ENCODE results near the gene DHRS13. TPM values are rescaled to one million over a fixed set of nuclear protein-coding genes. Genes with fewer than 3 reads are reported as not detected.

DHRS13 gene
- polyA plus RNA-seq, 1 donor (not counting 4 experiments of a cell fraction or from before 2014, with no cell fraction given): 3.4 TPM

DNA sequence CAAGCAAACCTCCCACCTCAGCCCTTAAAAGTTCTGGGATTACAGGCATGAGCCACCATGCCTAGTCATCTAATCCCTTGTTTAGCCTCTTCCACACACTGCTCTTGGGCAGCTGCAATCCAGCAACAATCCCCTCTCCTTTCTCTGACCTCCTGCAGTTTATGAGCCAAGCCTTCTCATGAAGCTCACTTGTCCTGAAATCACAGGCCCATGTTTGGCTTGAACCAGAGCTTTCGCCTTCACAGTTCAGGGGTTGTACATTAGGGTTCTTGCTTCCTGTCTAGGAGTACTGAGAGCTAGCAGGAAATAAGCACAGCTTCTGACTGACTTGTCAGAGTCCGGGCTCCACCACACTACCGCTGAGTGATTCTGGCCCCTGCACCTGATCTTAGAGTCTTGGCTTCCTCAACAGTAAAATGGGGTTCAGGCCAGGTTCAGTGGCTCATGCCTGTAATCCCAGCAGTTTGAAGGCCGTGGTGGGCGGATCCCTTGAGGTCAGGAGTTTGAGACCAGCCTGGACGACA, 31.8 kb downstream of the DHRS13 start:
- TF ChIP-seq, protein P1, sequence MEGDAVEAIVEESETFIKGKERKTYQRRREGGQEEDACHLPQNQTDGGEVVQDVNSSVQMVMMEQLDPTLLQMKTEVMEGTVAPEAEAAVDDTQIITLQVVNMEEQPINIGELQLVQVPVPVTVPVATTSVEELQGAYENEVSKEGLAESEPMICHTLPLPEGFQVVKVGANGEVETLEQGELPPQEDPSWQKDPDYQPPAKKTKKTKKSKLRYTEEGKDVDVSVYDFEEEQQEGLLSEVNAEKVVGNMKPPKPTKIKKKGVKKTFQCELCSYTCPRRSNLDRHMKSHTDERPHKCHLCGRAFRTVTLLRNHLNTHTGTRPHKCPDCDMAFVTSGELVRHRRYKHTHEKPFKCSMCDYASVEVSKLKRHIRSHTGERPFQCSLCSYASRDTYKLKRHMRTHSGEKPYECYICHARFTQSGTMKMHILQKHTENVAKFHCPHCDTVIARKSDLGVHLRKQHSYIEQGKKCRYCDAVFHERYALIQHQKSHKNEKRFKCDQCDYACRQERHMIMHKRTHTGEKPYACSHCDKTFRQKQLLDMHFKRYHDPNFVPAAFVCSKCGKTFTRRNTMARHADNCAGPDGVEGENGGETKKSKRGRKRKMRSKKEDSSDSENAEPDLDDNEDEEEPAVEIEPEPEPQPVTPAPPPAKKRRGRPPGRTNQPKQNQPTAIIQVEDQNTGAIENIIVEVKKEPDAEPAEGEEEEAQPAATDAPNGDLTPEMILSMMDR (optimal IDR thresholded peaks at IDR 0.05 in 1 of 3, IDR thresholded peaks at IDR 0.05 in 1 of 3, conservative IDR thresholded peaks at IDR 0.05 in 1 of 3; ENCODE audit: extremely low read depth in 1 of 3, insufficient read depth in 2 of 3, low read length in 3 of 3): no peak
- no peak for TF ChIP-seq EZH2 (IDR thresholded peaks at IDR 0.05; ENCODE audit: low read length)
- no peaks in the 10 kb centered on the region for H3K27me3 ChIP-seq (ENCODE audit: control insufficient read depth, extremely low read depth, insufficient read depth, low read length)
- no peaks in the 10 kb centered on the region for H3K36me3 ChIP-seq (ENCODE audit: control insufficient read depth in 2 of 2, extremely low read depth in 1 of 2, insufficient read depth in 2 of 2, low read length in 2 of 2)
- H3K4me1 ChIP-seq (ENCODE audit: control insufficient read depth, extremely low read depth, insufficient read depth, low read length): peaks cover 8% of the 10 kb centered on the region
- H2AFZ ChIP-seq (ENCODE audit: control insufficient read depth, low read length): no peak overlapping the region
- DNase-seq (ENCODE audit: low read depth, low spot score) (no peak), FAIRE-seq (no peak)
- H3K4me3 ChIP-seq (ENCODE audit: control insufficient read depth in 2 of 3, extremely low read depth in 1 of 3, insufficient read depth in 2 of 3, low read depth in 1 of 3, low read length in 3 of 3): no peak overlapping the region
- H3K27ac ChIP-seq (ENCODE audit: control insufficient read depth, insufficient read depth, low read length): no peak overlapping the region
- dilution Hi-C loops (cut with MboI; ENCODE audit: extremely low pct_ligation_motif_present, low sequenced_read_pairs): no loop called here
- no peak overlapping the region for H3K9ac ChIP-seq (ENCODE audit: control insufficient read depth, extremely low read depth, insufficient read depth, low read length)
- H3K79me2 ChIP-seq (ENCODE audit: control insufficient read depth, insufficient read depth, low read length): no peaks in the 10 kb centered on the region
- H3K4me2 ChIP-seq (ENCODE audit: control insufficient read depth, extremely low read depth, insufficient read depth, low read depth, low read length): no peak overlapping the region
- H3K9me3 ChIP-seq (ENCODE audit: control insufficient read depth, low read depth, low read length): no peaks in the 10 kb centered on the region
- H4K20me1 ChIP-seq (ENCODE audit: control insufficient read depth, extremely low read depth, insufficient read depth, low read length): no peaks in the 10 kb centered on the region
- H3K9me1 ChIP-seq (ENCODE audit: control insufficient read depth, extremely low read depth, insufficient read depth, low read length): no peaks in the 10 kb centered on the region

DNA sequence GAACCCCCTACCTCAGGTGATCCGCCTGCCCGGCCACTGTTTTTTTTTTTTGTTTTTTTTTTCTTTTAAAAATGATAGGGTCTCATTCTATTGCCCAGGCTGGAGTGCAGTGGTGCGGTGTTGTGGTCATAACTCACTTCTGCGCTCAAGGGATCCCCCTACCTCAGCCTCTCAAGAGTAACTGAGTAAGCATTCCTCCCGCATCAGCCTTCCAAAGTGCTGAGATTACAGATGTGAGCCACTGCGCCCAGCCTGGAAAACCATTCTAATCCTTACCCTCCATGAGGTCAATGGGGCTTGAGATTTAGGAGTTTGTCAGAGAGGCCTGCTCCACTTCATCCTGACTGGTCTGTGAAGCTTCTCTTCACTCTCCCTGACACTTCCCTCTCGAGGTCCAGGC, 35.6 kb downstream of the DHRS13 start:
- Histone ChIP-seq H3K36me3 (ENCODE audit: control insufficient read depth in 2 of 2, extremely low read depth in 1 of 2, insufficient read depth in 2 of 2, low read length in 2 of 2) (no peaks in the 10 kb centered on the region), H3K9ac (ENCODE audit: control insufficient read depth, extremely low read depth, insufficient read depth, low read length) (no peak overlapping the region), H3K4me2 (ENCODE audit: control insufficient read depth, extremely low read depth, insufficient read depth, low read depth, low read length) (no peak overlapping the region), H3K9me1 (ENCODE audit: control insufficient read depth, extremely low read depth, insufficient read depth, low read length) (peaks cover 3% of the 10 kb centered on the region), H3K27ac (ENCODE audit: control insufficient read depth, insufficient read depth, low read length) (no peak overlapping the region), H3K4me1 (ENCODE audit: control insufficient read depth, extremely low read depth, insufficient read depth, low read length) (peaks cover 5% of the 10 kb centered on the region), H3K27me3 (ENCODE audit: control insufficient read depth, extremely low read depth, insufficient read depth, low read length) (no peaks in the 10 kb centered on the region), H2AFZ (ENCODE audit: control insufficient read depth, low read length) (no peak overlapping the region), H3K79me2 (ENCODE audit: control insufficient read depth, insufficient read depth, low read length) (no peaks in the 10 kb centered on the region), H3K9me3 (ENCODE audit: control insufficient read depth, low read depth, low read length) (no peaks in the 10 kb centered on the region), H4K20me1 (ENCODE audit: control insufficient read depth, extremely low read depth, insufficient read depth, low read length) (no peaks in the 10 kb centered on the region), H3K4me3 (ENCODE audit: control insufficient read depth in 2 of 3, extremely low read depth in 1 of 3, insufficient read depth in 2 of 3, low read depth in 1 of 3, low read length in 3 of 3) (no peak overlapping the region)
- no peak for FAIRE-seq
- no peak for DNase-seq (ENCODE audit: low read depth, low spot score)
- TF ChIP-seq, protein P1 (optimal IDR thresholded peaks at IDR 0.05 in 1 of 3, IDR thresholded peaks at IDR 0.05 in 1 of 3, conservative IDR thresholded peaks at IDR 0.05 in 1 of 3; ENCODE audit: extremely low read depth in 1 of 3, insufficient read depth in 2 of 3, low read length in 3 of 3): no peak
- TF ChIP-seq EZH2 (IDR thresholded peaks at IDR 0.05; ENCODE audit: low read length): no peak
- dilution Hi-C loops (cut with MboI; ENCODE audit: extremely low pct_ligation_motif_present, low sequenced_read_pairs): no loop called here

All from keratinocyte (primary cell).